B cell (primary cell): ENCODE data around the gene SSC5D. TPM values are rescaled to one million over a fixed set of nuclear protein-coding genes. Genes with fewer than 3 reads are reported as not detected.

Experiments used
- ATAC-seq: fragments of 200-7000 bp; cut with Tn5 transposase; one replicate; pipeline ENCODE4 v1.10.0; 2021; ENCODE audit warnings: low read depth, mild to moderate bottlenecking, moderate number of reproducible peaks, moderate library complexity
- CTCF ChIA-PET: fragments of 350-600 bp; sonication (Branson Sonifier 250); formaldehyde crosslinking; loops from one replicate; lab custom pipeline; 2021; ENCODE audit warnings: antibody characterized with exemption, inconsistent platforms; lab: Charles Lee
- POLR2A ChIA-PET: fragments of 350-600 bp; sonication (Branson Sonifier 250); formaldehyde crosslinking; loops from one replicate; lab custom pipeline; 2021; ENCODE audit warnings: antibody characterized with exemption; lab: Charles Lee
- DNase-seq: peaks from one replicate; pipeline ENCODE4 v3.0.0; 2013
- H2AFZ ChIP-seq: 2 replicates; pipeline ENCODE4 v1.6.1; 2012; ENCODE audit warnings: mild to moderate bottlenecking, low read depth, low read length; ENCODE audit not compliant: insufficient read depth, poor library complexity, severe bottlenecking
- H3K27ac ChIP-seq, 2 donors: 1 replicate in 1 of 2; 2 replicates in 1 of 2; pipeline ENCODE4 v1.5.1; 2012 to 2013; ENCODE audit warnings: low read length in 2 of 2, mild to moderate bottlenecking in 2 of 2, moderate library complexity in 1 of 2
- H3K27me3 ChIP-seq, 4 experiments: fragments of 200-600 bp in 1 of 4; sonication (generic) in 1 of 4; replicated peaks in 1 of 4; 1 replicate in 2 of 4; 2 replicates in 2 of 4; pipeline versions ENCODE4 v1.6.1 to v1.7.0; 2013 to 2016; ENCODE audit warnings: low read length in 3 of 4, mild to moderate bottlenecking in 2 of 4, mixed read lengths in 1 of 4, moderate library complexity in 1 of 4; ENCODE audit not compliant: insufficient read depth in 4 of 4, control insufficient read depth in 3 of 4; ENCODE audit errors: control extremely low read depth in 1 of 4
- H3K36me3 ChIP-seq, 2 experiments: replicated peaks in 1 of 2; 1 replicate in 1 of 2; 2 replicates in 1 of 2; pipeline versions ENCODE4 v1.6.1 to v1.7.1; 2013; ENCODE audit warnings: low read length in 1 of 2; ENCODE audit not compliant: insufficient read depth in 2 of 2, control insufficient read depth in 1 of 2; ENCODE audit errors: control extremely low read depth in 1 of 2, extremely low read depth in 1 of 2
- H3K4me1 ChIP-seq, 2 donors: fragments of 200-600 bp in 1 of 2; sonication (generic) in 1 of 2; 1 replicate in 1 of 2; 2 replicates in 1 of 2; pipeline versions ENCODE4 v1.5.1 to v1.6.1; 2013 to 2017; ENCODE audit warnings: low read length in 2 of 2; ENCODE audit not compliant: control insufficient read depth in 2 of 2, insufficient read depth in 2 of 2
- H3K4me2 ChIP-seq: replicated peaks from 2 replicates; pipeline ENCODE3; 2012; ENCODE audit warnings: mild to moderate bottlenecking, low read depth, low read length; ENCODE audit not compliant: poor library complexity, severe bottlenecking
- H3K4me3 ChIP-seq, 5 experiments: fragments of 200-600 bp in 1 of 5; sonication (generic) in 1 of 5; 1 replicate in 3 of 5; 2 replicates in 2 of 5; pipeline versions ENCODE4 v1.5.1 to v1.7.0; 2011 to 2016; ENCODE audit warnings: low read length in 4 of 5, mild to moderate bottlenecking in 4 of 5, low read depth in 2 of 5, control low read depth in 1 of 5, moderate library complexity in 1 of 5; ENCODE audit not compliant: insufficient read depth in 1 of 5; ENCODE audit errors: control extremely low read depth in 1 of 5, extremely low read depth in 1 of 5
- H3K79me2 ChIP-seq: fragments of 200-600 bp; sonication (generic); one replicate; pipeline ENCODE4 v1.6.0; 2016; ENCODE audit warnings: low read length; ENCODE audit not compliant: control insufficient read depth, insufficient read depth
- H3K9ac ChIP-seq: fragments of 200-600 bp; sonication (generic); 2 replicates; pipeline ENCODE4 v1.6.1; 2017; ENCODE audit warnings: mild to moderate bottlenecking, low read length, moderate library complexity
- H3K9me3 ChIP-seq, 3 donors: one replicate each; pipeline versions ENCODE4 v1.6.1 to v1.7.1; 2013; ENCODE audit warnings: low read length in 2 of 3; ENCODE audit not compliant: control insufficient read depth in 2 of 3, insufficient read depth in 1 of 3; ENCODE audit errors: control extremely low read depth in 1 of 3
- H4K20me1 ChIP-seq: 2 replicates; pipeline ENCODE4 v1.6.0; 2012; ENCODE audit warnings: mild to moderate bottlenecking, low read length; ENCODE audit not compliant: insufficient read depth, control insufficient read depth, poor library complexity, severe bottlenecking
- H3K27ac Mint-ChIP-seq: one replicate; pipeline ENCODE4 v1.8.0; 2021; ENCODE audit warnings: mixed read lengths
- H3K27me3 Mint-ChIP-seq: one replicate; pipeline ENCODE4 v1.8.0; 2021; ENCODE audit warnings: mixed read lengths
- H3K4me1 Mint-ChIP-seq: one replicate; pipeline ENCODE4 v1.8.0; 2021; ENCODE audit warnings: mixed read lengths
- H3K4me3 Mint-ChIP-seq: one replicate; pipeline ENCODE4 v1.8.0; 2021; ENCODE audit warnings: mixed read lengths
- H3K9me3 Mint-ChIP-seq: one replicate; pipeline ENCODE4 v1.8.0; 2022; ENCODE audit warnings: mixed read lengths; ENCODE audit not compliant: insufficient read depth
- EZH2 ChIP-seq: IDR thresholded peaks from 2 replicates; pipeline ENCODE4 v1.6.1; 2012; ENCODE audit warnings: borderline replicate concordance, low read depth, mild to moderate bottlenecking, moderate library complexity, low read length; ENCODE audit not compliant: insufficient read depth, poor library complexity, severe bottlenecking
- WGBS: methylation state at CpG from one replicate; pipeline ENCODE4 v1.1.5; 2013; ENCODE audit warnings: missing lambda C conversion rate; ENCODE audit not compliant: insufficient coverage; 5-methylcytosine and 5-hydroxymethylcytosine counted together
- intact Hi-C: fragments of 100-400 bp; cut with micrococcal nuclease; formaldehyde crosslinking; loops from one replicate; pipeline ENCODE4 v1.10.0; 2022
- polyA plus RNA-seq: library from polyadenylated mRNA; depleted of rRNA; stranded (reverse); fragments of >200 nt; gene quantifications from 2 replicates; pipeline ENCODE4 v1.2.3, GENCODE V29; 2012
- total RNA-seq, 2 donors: library from RNA; stranded (reverse); fragments of 120-200 nt in 1 of 2; gene quantifications; 1 replicate in 1 of 2; 2 replicates in 1 of 2; pipeline versions ENCODE4 v1.2.3 to v1.2.4, GENCODE V29; 2013 to 2022
- TF ChIP-seq, protein P1 (sequence below): fragments of 200-600 bp; IDR thresholded peaks from one replicate; pipeline ENCODE4 v1.8.0; 2022; ENCODE audit warnings: antibody characterized with exemption, mild to moderate bottlenecking

Gene SSC5D
- total and polyA plus RNA-seq, 2 donors (not counting 1 experiment from before 2014, with no cell fraction given): 0.22 to 0.44 TPM

DNA sequence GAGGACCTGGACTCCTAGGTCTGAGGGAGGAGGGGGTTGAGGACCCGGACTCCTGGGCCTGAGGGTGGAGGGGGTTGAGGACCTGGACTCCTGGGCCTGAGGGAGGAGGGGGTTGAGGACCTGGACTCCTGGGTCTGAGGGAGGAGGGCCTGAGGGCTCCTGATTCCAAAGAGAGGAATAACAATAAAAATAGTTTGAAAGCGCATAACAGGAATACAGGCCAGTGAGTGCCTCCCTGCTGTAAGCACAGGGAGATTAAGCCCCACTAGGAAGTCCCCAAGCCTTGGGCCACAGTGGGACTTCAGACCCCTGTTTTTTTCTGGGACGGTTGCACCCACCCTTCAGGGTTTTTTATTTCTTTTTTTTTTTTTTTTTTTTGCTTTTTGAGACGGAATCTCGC lies 49.9 kb downstream of the SSC5D start:
- Mint-ChIP-seq H3K27ac (no peak overlapping the region), H3K4me3 (no peak overlapping the region), H3K27me3 (peaks cover 4% of the 10 kb centered on the region), H3K9me3 (no peaks in the 10 kb centered on the region), H3K4me1 (no peaks in the 10 kb centered on the region)
- ChIA-PET POLR2A (no interaction called here), CTCF (no interaction called here)
- no peaks in the 10 kb centered on the region for H3K9me3 ChIP-seq
- H3K9ac ChIP-seq: no peak overlapping the region
- TF ChIP-seq, protein P1, sequence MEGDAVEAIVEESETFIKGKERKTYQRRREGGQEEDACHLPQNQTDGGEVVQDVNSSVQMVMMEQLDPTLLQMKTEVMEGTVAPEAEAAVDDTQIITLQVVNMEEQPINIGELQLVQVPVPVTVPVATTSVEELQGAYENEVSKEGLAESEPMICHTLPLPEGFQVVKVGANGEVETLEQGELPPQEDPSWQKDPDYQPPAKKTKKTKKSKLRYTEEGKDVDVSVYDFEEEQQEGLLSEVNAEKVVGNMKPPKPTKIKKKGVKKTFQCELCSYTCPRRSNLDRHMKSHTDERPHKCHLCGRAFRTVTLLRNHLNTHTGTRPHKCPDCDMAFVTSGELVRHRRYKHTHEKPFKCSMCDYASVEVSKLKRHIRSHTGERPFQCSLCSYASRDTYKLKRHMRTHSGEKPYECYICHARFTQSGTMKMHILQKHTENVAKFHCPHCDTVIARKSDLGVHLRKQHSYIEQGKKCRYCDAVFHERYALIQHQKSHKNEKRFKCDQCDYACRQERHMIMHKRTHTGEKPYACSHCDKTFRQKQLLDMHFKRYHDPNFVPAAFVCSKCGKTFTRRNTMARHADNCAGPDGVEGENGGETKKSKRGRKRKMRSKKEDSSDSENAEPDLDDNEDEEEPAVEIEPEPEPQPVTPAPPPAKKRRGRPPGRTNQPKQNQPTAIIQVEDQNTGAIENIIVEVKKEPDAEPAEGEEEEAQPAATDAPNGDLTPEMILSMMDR: no peak
- TF ChIP-seq EZH2: no peak
- intact Hi-C loops: no loop called here
- H3K4me3 ChIP-seq: no peak overlapping the region
- no peaks in the 10 kb centered on the region for H4K20me1 ChIP-seq
- no peak overlapping the region for H3K4me2 ChIP-seq
- WGBS: 89% methylated on average over 3 of the region's 5 CpGs
- no peak overlapping the region for H3K27ac ChIP-seq
- H3K4me1 ChIP-seq: no peaks in the 10 kb centered on the region
- no peak for DNase-seq
- H3K36me3 ChIP-seq: no peaks in the 10 kb centered on the region
- H3K79me2 ChIP-seq: no peaks in the 10 kb centered on the region
- ATAC-seq: no peak
- no peaks in the 10 kb centered on the region for H3K27me3 ChIP-seq
- no peak overlapping the region for H2AFZ ChIP-seq

DNA sequence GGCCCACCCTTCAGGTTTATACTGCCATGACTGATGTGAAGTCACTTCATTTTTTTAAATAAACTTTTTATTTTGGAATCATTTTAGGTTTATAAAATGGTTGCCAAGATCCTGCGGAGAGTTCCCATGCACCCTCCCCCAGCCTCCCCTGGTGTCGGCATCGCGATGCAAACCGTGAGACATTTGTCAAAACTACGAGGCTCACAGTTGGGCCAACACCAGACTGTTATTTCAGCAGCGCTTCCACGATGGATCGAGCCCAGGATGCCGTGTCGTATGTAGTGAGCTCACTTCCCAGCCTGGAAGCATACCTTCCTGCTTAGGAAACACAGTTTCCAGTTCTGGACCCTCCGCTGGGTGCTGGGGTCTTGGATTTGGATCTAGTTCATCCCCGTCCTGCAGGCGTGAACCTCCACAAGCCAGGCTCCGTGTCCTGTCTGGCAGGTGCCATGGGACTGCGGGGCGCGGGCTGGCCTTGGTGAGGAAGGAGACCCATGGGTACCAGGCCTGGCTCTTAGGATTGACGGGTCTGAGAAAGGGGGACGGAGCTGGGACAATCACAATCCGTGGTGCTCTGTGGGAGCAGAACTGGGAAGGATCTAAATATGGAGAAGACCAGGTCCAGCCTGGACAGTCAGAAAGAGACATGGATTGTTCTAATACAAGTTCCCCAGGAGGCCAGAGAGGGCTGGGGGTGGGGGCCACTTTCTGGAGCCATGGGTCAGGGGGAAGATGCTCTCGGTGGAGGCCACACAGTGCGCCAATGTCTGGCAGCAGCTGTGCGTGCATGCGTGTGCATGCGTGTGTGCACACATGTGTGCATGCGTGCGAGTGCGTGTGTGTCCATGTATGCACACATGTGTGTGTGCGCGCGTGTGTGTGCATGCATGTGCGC lies 51.1 kb downstream of the SSC5D start:
- ChIA-PET POLR2A (no interaction called here), CTCF (no interaction called here)
- no peak overlapping the region for H3K4me3 ChIP-seq
- H3K27me3 Mint-ChIP-seq: peaks cover 8% of the 10 kb centered on the region
- no peaks in the 10 kb centered on the region for H3K36me3 ChIP-seq
- H3K4me2 ChIP-seq: no peak overlapping the region
- H3K27me3 ChIP-seq: peaks cover 0 to 3% (median 0%) of the 10 kb centered on the region in 4 experiments
- H3K27ac ChIP-seq: no peak overlapping the region
- H3K9me3 Mint-ChIP-seq: peaks cover 4% of the 10 kb centered on the region
- 95% methylated on average over 33 of the region's 33 CpGs for WGBS
- intact Hi-C loops: no loop called here
- H3K79me2 ChIP-seq: no peaks in the 10 kb centered on the region
- ATAC-seq: no peak
- no peaks in the 10 kb centered on the region for H4K20me1 ChIP-seq
- no peak for DNase-seq
- no peaks in the 10 kb centered on the region for H3K4me1 Mint-ChIP-seq
- no peak overlapping the region for H3K9ac ChIP-seq
- no peaks in the 10 kb centered on the region for H3K9me3 ChIP-seq
- H3K27ac Mint-ChIP-seq: no peak overlapping the region
- no peaks in the 10 kb centered on the region for H3K4me1 ChIP-seq
- no peak overlapping the region for H3K4me3 Mint-ChIP-seq
- TF ChIP-seq EZH2: no peak
- TF ChIP-seq, protein P1: no peak
- no peak overlapping the region for H2AFZ ChIP-seq
